Type B pancreatic cell (in vitro differentiated cells): ENCODE measurements around the gene FOXK1. TPM values are rescaled to one million over a fixed set of nuclear protein-coding genes. Genes with fewer than 3 reads are reported as not detected.

Experiments
- DNase-seq: peaks from one replicate; pipeline ENCODE4 v3.0.0; 2021; ENCODE audit warnings: mixed read lengths; ENCODE audit not compliant: unreplicated experiment; ENCODE audit errors: extremely low spot score
- H3K27ac Mint-ChIP-seq: 2 replicates; pipeline ENCODE4 v1.8.0; 2021; ENCODE audit warnings: mild to moderate bottlenecking, mixed read lengths
- H3K27me3 Mint-ChIP-seq: 2 replicates; pipeline ENCODE4 v1.8.0; 2021; ENCODE audit warnings: mixed read lengths
- H3K36me3 Mint-ChIP-seq: 2 replicates; pipeline ENCODE4 v1.8.0; 2021; ENCODE audit warnings: mixed read lengths
- H3K4me1 Mint-ChIP-seq: one replicate; pipeline ENCODE4 v1.8.0; 2021; ENCODE audit warnings: mixed read lengths; ENCODE audit not compliant: unreplicated experiment
- H3K4me3 Mint-ChIP-seq: 2 replicates; pipeline ENCODE4 v1.8.0; 2021; ENCODE audit warnings: mild to moderate bottlenecking, mixed read lengths
- H3K9me3 Mint-ChIP-seq: 2 replicates; pipeline ENCODE4 v1.8.0; 2021; ENCODE audit warnings: mixed read lengths
- total RNA-seq: library from RNA; stranded (reverse); gene quantifications from 2 replicates; pipeline ENCODE4 v1.2.1, GENCODE V29; 2021; ENCODE audit warnings: low replicate concordance
- TF ChIP-seq, protein P1 (sequence below): fragments of 200-600 bp; sonication (generic); conservative IDR thresholded peaks from 2 replicates; pipeline ENCODE4 v1.5.0; 2021; ENCODE audit warnings: antibody characterized with exemption, mild to moderate bottlenecking

The FOXK1 gene
- total RNA-seq, 1 donor from 2014 or later: 55.1 TPM

DNA sequence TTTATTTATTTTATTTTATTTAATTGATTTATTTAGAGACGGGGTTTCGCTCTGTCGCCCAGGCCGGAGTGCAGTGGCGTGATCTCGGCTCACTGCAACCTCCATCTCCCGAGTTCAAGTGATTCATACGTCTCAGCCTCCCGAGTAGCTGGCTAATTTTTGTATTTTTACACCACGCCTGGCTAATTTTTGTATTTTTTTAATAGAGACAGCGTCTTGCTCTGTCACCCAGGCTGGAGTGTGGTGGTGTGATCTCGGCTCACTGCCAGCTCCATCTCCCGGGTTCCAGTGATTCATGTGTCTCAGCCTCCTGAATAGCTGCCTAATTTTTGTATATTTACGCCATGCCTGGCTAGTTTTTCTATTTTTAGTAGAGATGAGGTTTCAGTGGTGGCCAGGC is 127.6 kb downstream of the FOXK1 start:
- Mint-ChIP-seq H3K4me3 (no peak overlapping the region), H3K27me3 (peaks cover 22% of the 10 kb centered on the region), H3K9me3 (no peaks in the 10 kb centered on the region), H3K4me1 (peaks cover 3% of the 10 kb centered on the region), H3K27ac (no peak overlapping the region), H3K36me3 (peaks cover 10% of the 10 kb centered on the region)
- TF ChIP-seq, protein P1, sequence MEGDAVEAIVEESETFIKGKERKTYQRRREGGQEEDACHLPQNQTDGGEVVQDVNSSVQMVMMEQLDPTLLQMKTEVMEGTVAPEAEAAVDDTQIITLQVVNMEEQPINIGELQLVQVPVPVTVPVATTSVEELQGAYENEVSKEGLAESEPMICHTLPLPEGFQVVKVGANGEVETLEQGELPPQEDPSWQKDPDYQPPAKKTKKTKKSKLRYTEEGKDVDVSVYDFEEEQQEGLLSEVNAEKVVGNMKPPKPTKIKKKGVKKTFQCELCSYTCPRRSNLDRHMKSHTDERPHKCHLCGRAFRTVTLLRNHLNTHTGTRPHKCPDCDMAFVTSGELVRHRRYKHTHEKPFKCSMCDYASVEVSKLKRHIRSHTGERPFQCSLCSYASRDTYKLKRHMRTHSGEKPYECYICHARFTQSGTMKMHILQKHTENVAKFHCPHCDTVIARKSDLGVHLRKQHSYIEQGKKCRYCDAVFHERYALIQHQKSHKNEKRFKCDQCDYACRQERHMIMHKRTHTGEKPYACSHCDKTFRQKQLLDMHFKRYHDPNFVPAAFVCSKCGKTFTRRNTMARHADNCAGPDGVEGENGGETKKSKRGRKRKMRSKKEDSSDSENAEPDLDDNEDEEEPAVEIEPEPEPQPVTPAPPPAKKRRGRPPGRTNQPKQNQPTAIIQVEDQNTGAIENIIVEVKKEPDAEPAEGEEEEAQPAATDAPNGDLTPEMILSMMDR: no peak
- DNase-seq: no peak

DNA sequence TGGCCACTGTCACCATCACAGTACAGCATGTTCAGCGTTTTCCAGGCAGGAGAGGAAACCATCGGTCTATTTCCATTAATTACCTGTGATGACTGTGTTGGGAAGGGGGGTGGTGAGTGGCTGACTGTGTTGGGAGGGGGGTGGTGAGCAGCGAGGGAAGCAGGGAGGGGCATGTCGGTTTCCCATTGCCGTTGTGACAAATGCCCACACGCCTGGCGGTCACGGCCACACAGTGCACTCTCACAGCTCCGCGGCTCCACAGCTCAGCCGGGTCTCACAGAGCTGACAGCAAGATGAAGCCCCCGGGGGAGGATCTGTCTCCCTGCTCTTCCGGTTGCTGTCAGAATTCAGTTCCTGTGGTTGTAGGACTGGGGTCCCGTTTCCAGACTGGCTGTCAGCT is 132.3 kb downstream of the FOXK1 start:
- no peaks in the 10 kb centered on the region for H3K9me3 Mint-ChIP-seq
- no peak for DNase-seq
- H3K4me3 Mint-ChIP-seq: no peak overlapping the region
- H3K27ac Mint-ChIP-seq: no peak overlapping the region
- TF ChIP-seq, protein P1: no peak
- H3K27me3 Mint-ChIP-seq: peaks cover 10% of the 10 kb centered on the region
- H3K36me3 Mint-ChIP-seq: peaks cover 10% of the 10 kb centered on the region
- H3K4me1 Mint-ChIP-seq: peaks cover 4% of the 10 kb centered on the region

DNA sequence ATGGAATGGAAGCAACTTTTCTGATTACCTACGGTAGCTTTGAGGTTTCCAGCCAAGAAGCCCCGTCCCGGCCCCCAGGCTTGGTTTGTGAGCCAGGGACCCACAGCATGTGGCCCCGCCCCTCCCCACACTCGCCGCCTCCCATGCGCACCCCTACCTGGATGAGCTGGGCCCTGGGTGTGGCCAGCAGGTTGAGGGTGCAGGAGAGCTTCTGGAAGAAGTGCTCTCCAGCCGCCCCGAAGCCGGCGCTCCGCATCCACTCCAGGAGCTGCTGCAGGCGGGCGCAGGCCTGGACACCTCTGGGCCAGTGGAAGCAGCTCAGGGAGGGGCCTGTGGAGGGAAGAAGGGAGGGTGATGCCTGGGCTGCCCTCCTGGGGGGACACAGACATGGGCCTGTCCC is 133.0 kb downstream of the FOXK1 start:
- no peak for DNase-seq
- Mint-ChIP-seq H3K36me3 (peaks cover 10% of the 10 kb centered on the region), H3K4me1 (peaks cover 8% of the 10 kb centered on the region), H3K27ac (no peak overlapping the region), H3K27me3 (peaks cover 10% of the 10 kb centered on the region), H3K9me3 (no peaks in the 10 kb centered on the region), H3K4me3 (no peak overlapping the region)
- TF ChIP-seq, protein P1: no peak

DNA sequence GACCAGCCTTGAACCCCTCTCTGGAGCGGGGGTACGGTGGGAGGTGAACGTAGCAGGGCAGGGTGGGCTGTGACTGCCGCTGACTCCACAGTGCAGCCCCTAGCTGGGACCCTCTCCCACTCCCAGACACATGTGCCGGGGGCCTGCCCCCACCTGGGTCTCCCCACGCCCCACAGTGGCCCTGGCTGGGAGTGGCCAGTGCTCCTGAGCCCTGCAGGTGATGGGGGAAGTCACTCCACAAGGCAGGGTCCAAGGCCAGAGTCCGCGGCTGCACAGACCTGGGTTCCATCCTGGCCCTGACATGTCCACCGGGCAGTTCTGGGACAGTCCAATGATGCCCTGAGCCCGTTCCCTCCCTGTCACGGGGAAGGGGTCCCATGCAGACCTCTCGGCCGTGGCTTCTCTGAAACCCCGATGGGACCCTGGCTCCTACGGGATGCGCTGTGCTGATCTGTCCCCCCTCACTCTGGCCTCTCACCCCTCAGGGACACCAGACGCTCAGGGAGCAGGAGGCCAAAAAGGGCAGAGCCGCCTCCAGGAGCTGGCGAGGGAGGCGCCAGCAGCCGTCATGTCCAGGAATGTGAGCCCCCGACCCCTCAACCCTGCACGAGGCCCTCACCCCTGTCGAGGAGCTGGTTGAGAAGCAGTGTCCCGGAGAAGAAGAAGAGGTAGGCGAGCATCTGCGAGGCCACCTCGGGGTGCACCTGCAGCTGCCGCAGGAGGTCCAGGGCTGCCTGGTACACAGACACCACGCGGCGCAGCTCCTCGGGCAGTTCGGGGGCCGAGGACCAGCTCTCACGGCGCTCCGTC is 133.7 kb downstream of the FOXK1 start:
- Mint-ChIP-seq H3K36me3 (peaks cover 10% of the 10 kb centered on the region), H3K4me3 (no peak overlapping the region), H3K27me3 (peaks cover 10% of the 10 kb centered on the region), H3K9me3 (no peaks in the 10 kb centered on the region), H3K4me1 (peaks cover 8% of the 10 kb centered on the region), H3K27ac (no peak overlapping the region)
- DNase-seq: no peak
- TF ChIP-seq, protein P1: no peak

DNA sequence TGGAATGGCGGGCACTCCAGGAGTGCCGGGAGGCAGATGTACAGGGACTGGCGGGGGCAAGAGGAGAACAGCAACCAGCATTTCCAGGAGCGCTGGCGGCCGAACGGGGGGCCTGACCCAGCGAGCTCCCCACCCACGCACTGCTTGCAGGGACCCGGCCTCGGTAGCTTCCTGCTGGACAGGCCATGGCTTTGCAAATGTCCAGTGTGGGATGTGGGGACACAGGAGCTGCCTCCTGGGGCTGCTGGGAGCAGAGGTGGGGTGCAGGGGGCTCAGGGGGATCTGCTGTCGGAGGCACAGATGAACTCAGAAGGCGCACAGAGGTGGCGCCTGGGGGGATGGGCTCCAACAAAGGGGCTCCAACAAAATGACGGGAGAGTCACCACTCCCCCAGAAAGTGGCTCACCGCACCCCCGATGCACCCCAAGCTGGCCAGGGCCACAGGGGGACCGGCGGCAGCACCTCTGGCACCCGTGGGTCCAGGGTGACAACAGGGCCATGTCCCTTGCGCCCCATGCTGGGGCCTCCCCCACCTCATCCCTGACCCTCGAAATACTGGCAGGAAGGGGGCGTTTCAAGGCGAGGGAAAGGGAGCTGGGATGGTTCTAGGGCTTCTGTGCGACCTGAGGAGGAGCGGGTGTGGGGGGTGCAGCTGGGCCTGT is 134.5 kb downstream of the FOXK1 start:
- H3K9me3 Mint-ChIP-seq: no peaks in the 10 kb centered on the region
- DNase-seq: no peak
- H3K27ac Mint-ChIP-seq: no peak overlapping the region
- peaks cover 10% of the 10 kb centered on the region for H3K36me3 Mint-ChIP-seq
- peaks cover 10% of the 10 kb centered on the region for H3K27me3 Mint-ChIP-seq
- TF ChIP-seq, protein P1: no peak
- H3K4me1 Mint-ChIP-seq: peaks cover 8% of the 10 kb centered on the region
- no peak overlapping the region for H3K4me3 Mint-ChIP-seq
